Neural cell (in vitro differentiated cells): ENCODE measurements around the gene GRIP1. TPM values are rescaled to one million over a fixed set of nuclear protein-coding genes. Genes with fewer than 3 reads are reported as not detected.

Source experiments
- H2AFZ ChIP-seq: fragments of 200-600, 300-800 bp; sonication (generic), shearing (Covaris generic); 2 replicates; pipeline ENCODE4 v1.6.0; 2014; ENCODE audit warnings: low read depth, mild to moderate bottlenecking, antibody characterized with exemption, low read length, moderate library complexity
- H3F3A ChIP-seq: fragments of 200-600 bp; shearing (Covaris generic); 2 replicates; pipeline ENCODE4 v1.6.1; 2016; ENCODE audit warnings: mild to moderate bottlenecking, moderate library complexity, mixed read lengths, antibody characterized with exemption, low read length; ENCODE audit not compliant: insufficient read depth, poor library complexity, severe bottlenecking
- H3K27ac ChIP-seq: fragments of 200-600, 300-800 bp; sonication (generic), shearing (Covaris generic); 2 replicates; pipeline ENCODE4 v1.5.1; 2014; ENCODE audit warnings: mild to moderate bottlenecking, low read length, moderate library complexity
- H3K27me3 ChIP-seq: fragments of 300-800, 200-600 bp; sonication (generic), shearing (Covaris generic); 2 replicates; pipeline ENCODE4 v1.6.0; 2014; ENCODE audit warnings: mild to moderate bottlenecking, low read depth, low read length, moderate library complexity; ENCODE audit not compliant: insufficient read depth
- H3K36me3 ChIP-seq: fragments of 300-800, 200-600 bp; sonication (generic), shearing (Covaris generic); 2 replicates; pipeline ENCODE4 v1.5.1; 2014; ENCODE audit warnings: mild to moderate bottlenecking, antibody characterized with exemption, low read length, moderate library complexity; ENCODE audit not compliant: insufficient read depth
- H3K4me2 ChIP-seq: fragments of 300-800, 200-600 bp; sonication (generic), shearing (Covaris generic); 2 replicates; pipeline ENCODE4 v1.6.0; 2014; ENCODE audit warnings: mild to moderate bottlenecking, low read length
- H3K4me3 ChIP-seq: fragments of 300-800, 200-600 bp; sonication (generic), shearing (Covaris generic); 2 replicates; pipeline ENCODE4 v1.5.1; 2014; ENCODE audit warnings: mild to moderate bottlenecking, low read length, moderate library complexity
- H3K79me2 ChIP-seq: fragments of 200-600 bp; shearing (Covaris generic); replicated peaks from 2 replicates; pipeline ENCODE4 v1.6.0; 2014; ENCODE audit warnings: mild to moderate bottlenecking, low read length, moderate library complexity; ENCODE audit not compliant: insufficient read depth
- H3K9ac ChIP-seq: fragments of 300-800, 200-600 bp; sonication (generic), shearing (Covaris generic); 2 replicates; pipeline ENCODE4 v1.6.1; 2016; ENCODE audit warnings: mild to moderate bottlenecking, low read length, mixed read lengths
- H3K9me2 ChIP-seq: fragments of 200-600 bp; shearing (Covaris generic); 2 replicates; pipeline ENCODE4 v1.6.1; 2016; ENCODE audit warnings: mild to moderate bottlenecking, low read length, mixed read lengths; ENCODE audit not compliant: insufficient read depth
- H3K9me3 ChIP-seq: fragments of 200-600, 300-800 bp; sonication (generic), shearing (Covaris generic); 2 replicates; pipeline ENCODE4 v1.6.1; 2016; ENCODE audit warnings: mild to moderate bottlenecking, mixed run types, low read length, moderate library complexity, mixed read lengths
- H4K20me1 ChIP-seq: fragments of 200-600 bp; shearing (Covaris generic); 2 replicates; pipeline ENCODE4 v1.6.1; 2016; ENCODE audit warnings: mild to moderate bottlenecking, mixed run types; ENCODE audit not compliant: insufficient read depth
- CTCF ChIP-seq: fragments of 450-650 bp; IDR thresholded peaks from 2 replicates; pipeline ENCODE4 v1.5.1; 2014; ENCODE audit warnings: antibody characterized with exemption, mild to moderate bottlenecking, moderate library complexity; ENCODE audit not compliant: poor library complexity, severe bottlenecking
- EP300 ChIP-seq: fragments of 450-650 bp; conservative IDR thresholded peaks from 2 replicates; pipeline ENCODE4 v1.6.1; 2014; ENCODE audit warnings: antibody characterized with exemption, mild to moderate bottlenecking, moderate library complexity; ENCODE audit not compliant: poor library complexity, severe bottlenecking
- EZH2 ChIP-seq: fragments of 200-600, 300-800 bp; shearing (Covaris generic), sonication (generic); IDR thresholded peaks from 2 replicates; pipeline ENCODE4 v1.6.1; 2014; ENCODE audit warnings: antibody characterized with exemption, low read length, borderline replicate concordance, mild to moderate bottlenecking; ENCODE audit not compliant: insufficient read depth, poor library complexity, severe bottlenecking
- MXI1 ChIP-seq: fragments of 450-650 bp; conservative IDR thresholded peaks from 2 replicates; pipeline ENCODE4 v1.6.1; 2014; ENCODE audit warnings: antibody characterized with exemption, mild to moderate bottlenecking; ENCODE audit not compliant: poor library complexity, severe bottlenecking
- POLR2AphosphoS5 ChIP-seq: IDR thresholded peaks from 2 replicates; pipeline ENCODE4 v1.6.1; 2012
- RAD21 ChIP-seq: fragments of 450-650 bp; conservative IDR thresholded peaks from 2 replicates; pipeline ENCODE4 v1.6.1; 2014; ENCODE audit warnings: antibody characterized with exemption, mild to moderate bottlenecking, moderate library complexity
- REST ChIP-seq: IDR thresholded peaks from 2 replicates; pipeline ENCODE4 v1.6.1; 2012; ENCODE audit warnings: borderline replicate concordance
- SMC3 ChIP-seq: fragments of 450-650 bp; conservative IDR thresholded peaks from 2 replicates; pipeline ENCODE4 v1.6.1; 2014; ENCODE audit warnings: antibody characterized with exemption, mild to moderate bottlenecking, moderate library complexity; ENCODE audit not compliant: poor library complexity
- TAF1 ChIP-seq: IDR thresholded peaks from 2 replicates; pipeline ENCODE4 v1.6.1; 2012; ENCODE audit warnings: low read depth
- polyA plus RNA-seq: library from polyadenylated mRNA; depleted of rRNA; stranded (reverse); fragments of >200 nt; gene quantifications from 2 replicates; pipeline ENCODE4 v1.2.3, GENCODE V29; 2014

Gene GRIP1
- polyA plus RNA-seq, 1 donor from 2014 or later: 41.1 TPM

GRCh38 chr12:66669541-66669940, 9.3 kb downstream of the GRIP1 start:
- Histone ChIP-seq H3K27me3 (no peaks in the 10 kb centered on the region), H3F3A (no peaks in the 10 kb centered on the region), H3K9me3 (no peaks in the 10 kb centered on the region), H4K20me1 (no peaks in the 10 kb centered on the region), H3K79me2 (peaks cover 6% of the 10 kb centered on the region), H3K36me3 (no peaks in the 10 kb centered on the region), H3K4me2 (no peak overlapping the region), H3K4me3 (no peak overlapping the region), H3K27ac (no peak overlapping the region), H3K9ac (no peak overlapping the region), H2AFZ (no peak overlapping the region), H3K9me2 (no peaks in the 10 kb centered on the region)
- TF ChIP-seq TAF1: no peak
- no peak for TF ChIP-seq REST
- no peak for TF ChIP-seq EZH2
- TF ChIP-seq MXI1: no peak
- TF ChIP-seq EP300: no peak
- no peak for TF ChIP-seq SMC3
- no peak for TF ChIP-seq CTCF
- no peak for TF ChIP-seq RAD21
- no peak for TF ChIP-seq POLR2AphosphoS5

GRCh38 chr12:66668311-66668710, 10.6 kb downstream of the GRIP1 start:
- H3F3A ChIP-seq: no peaks in the 10 kb centered on the region
- H3K9me3 ChIP-seq: no peaks in the 10 kb centered on the region
- H3K36me3 ChIP-seq: no peaks in the 10 kb centered on the region
- H3K4me3 ChIP-seq: no peak overlapping the region
- no peaks in the 10 kb centered on the region for H3K9me2 ChIP-seq
- TF ChIP-seq SMC3 (no peak), EP300 (no peak), CTCF (no peak), MXI1 (no peak), RAD21 (no peak), TAF1 (no peak), REST (no peak), POLR2AphosphoS5 (no peak), EZH2 (no peak)
- no peak overlapping the region for H2AFZ ChIP-seq
- H3K4me2 ChIP-seq: no peak overlapping the region
- no peaks in the 10 kb centered on the region for H3K27me3 ChIP-seq
- H3K9ac ChIP-seq: no peak overlapping the region
- H3K27ac ChIP-seq: no peak overlapping the region
- no peaks in the 10 kb centered on the region for H4K20me1 ChIP-seq
- H3K79me2 ChIP-seq: peaks cover 6% of the 10 kb centered on the region
